Stimulated activated effector memory CD8-positive, alpha-beta T cell treated with anti-CD3 and anti-CD28 coated beads, Interleukin-12 subunit alpha, Interleukin-12 subunit beta, amount 100 ng/mL, for 72 hours (primary cell): ENCODE data around the gene DKK2.
A peak's percentile ranks its signal among the peaks of the same experiment; 100 is the strongest.

ENCODE experiments used
- ATAC-seq: fragments of 150-1000 bp; cut with Tn5 transposase; 2 replicates; pipeline ENCODE4 v1.10.0; 2021
- DNase-seq, 2 donors: peaks; one replicate each; pipeline ENCODE4 v3.0.0; 2021 to 2022; ENCODE audit warnings: low spot score in 2 of 2
- H3K27ac Mint-ChIP-seq: one replicate; pipeline ENCODE4 v1.8.0; 2022; ENCODE audit warnings: mild to moderate bottlenecking, mixed read lengths
- H3K36me3 Mint-ChIP-seq: one replicate; pipeline ENCODE4 v1.8.0; 2022; ENCODE audit warnings: mild to moderate bottlenecking, mixed read lengths
- H3K4me1 Mint-ChIP-seq: one replicate; pipeline ENCODE4 v1.8.0; 2022; ENCODE audit warnings: mixed read lengths
- H3K4me3 Mint-ChIP-seq: one replicate; pipeline ENCODE4 v1.8.0; 2022; ENCODE audit warnings: mild to moderate bottlenecking, mixed read lengths
- H3K9me3 Mint-ChIP-seq: one replicate; pipeline ENCODE4 v1.8.0; 2022; ENCODE audit warnings: mixed read lengths

The DKK2 gene

GRCh38 chr4:107034996-107035818 is 906 bp downstream of the DKK2 start:
- H3K27ac Mint-ChIP-seq, result no peak overlapping the region
- peak overlapping the region; percentile 83 for H3K4me3 Mint-ChIP-seq
- H3K9me3 Mint-ChIP-seq, result no peaks in the 10 kb centered on the region
- peaks cover 30% of the 10 kb centered on the region for H3K4me1 Mint-ChIP-seq
- DNase-seq, result no peak
- ATAC-seq, result peak; percentile 24
- H3K36me3 Mint-ChIP-seq, result no peaks in the 10 kb centered on the region

- ATAC-seq (peak; percentile 73), DNase-seq (no peak)
- Mint-ChIP-seq H3K4me1 (peaks cover 30% of the 10 kb centered on the region), H3K9me3 (no peaks in the 10 kb centered on the region), H3K36me3 (no peaks in the 10 kb centered on the region), H3K4me3 (peak overlapping the region; percentile 83), H3K27ac (no peak overlapping the region)
These were observed 1.8 kb downstream of the DKK2 start for GRCh38 chr4:107034091-107034995.

- no peak for DNase-seq
- no peak overlapping the region for H3K4me3 Mint-ChIP-seq
- H3K27ac Mint-ChIP-seq, result no peak overlapping the region
- no peaks in the 10 kb centered on the region for H3K4me1 Mint-ChIP-seq
- ATAC-seq, result no peak
- peaks cover 10% of the 10 kb centered on the region for H3K9me3 Mint-ChIP-seq
- no peaks in the 10 kb centered on the region for H3K36me3 Mint-ChIP-seq
These were observed 8.7 kb downstream of the DKK2 start for GRCh38 chr4:107027379-107027778.

GRCh38 chr4:107018344-107018735 is 17.8 kb downstream of the DKK2 start:
- no peaks in the 10 kb centered on the region for H3K36me3 Mint-ChIP-seq
- no peak overlapping the region for H3K4me3 Mint-ChIP-seq
- DNase-seq (no peak), ATAC-seq (no peak)
- H3K27ac Mint-ChIP-seq, result no peak overlapping the region
- no peaks in the 10 kb centered on the region for H3K4me1 Mint-ChIP-seq
- no peaks in the 10 kb centered on the region for H3K9me3 Mint-ChIP-seq

GRCh38 chr4:107017443-107018343 is 18.4 kb downstream of the DKK2 start:
- Mint-ChIP-seq H3K27ac (no peak overlapping the region), H3K9me3 (no peaks in the 10 kb centered on the region), H3K4me3 (no peak overlapping the region), H3K4me1 (no peaks in the 10 kb centered on the region), H3K36me3 (no peaks in the 10 kb centered on the region)
- DNase-seq (no peak), ATAC-seq (no peak)

- DNase-seq, result no peak
- H3K4me1 Mint-ChIP-seq, result no peaks in the 10 kb centered on the region
- no peaks in the 10 kb centered on the region for H3K36me3 Mint-ChIP-seq
- no peak for ATAC-seq
- no peak overlapping the region for H3K27ac Mint-ChIP-seq
- no peaks in the 10 kb centered on the region for H3K9me3 Mint-ChIP-seq
- no peak overlapping the region for H3K4me3 Mint-ChIP-seq
These were observed 24.8 kb downstream of the DKK2 start for GRCh38 chr4:107011312-107011711.

- ATAC-seq (no peak), DNase-seq (no peak)
- Mint-ChIP-seq H3K4me3 (no peak overlapping the region), H3K4me1 (no peaks in the 10 kb centered on the region), H3K27ac (no peak overlapping the region), H3K36me3 (no peaks in the 10 kb centered on the region), H3K9me3 (no peaks in the 10 kb centered on the region)
These were observed 26.7 kb downstream of the DKK2 start for GRCh38 chr4:107009196-107009968.

- Mint-ChIP-seq H3K9me3 (no peaks in the 10 kb centered on the region), H3K4me3 (no peak overlapping the region), H3K27ac (no peak overlapping the region), H3K36me3 (no peaks in the 10 kb centered on the region), H3K4me1 (no peaks in the 10 kb centered on the region)
- DNase-seq, result no peak
- no peak for ATAC-seq
These were observed 28.0 kb downstream of the DKK2 start for GRCh38 chr4:107008115-107008514.

GRCh38 chr4:107006218-107006617 is 29.9 kb downstream of the DKK2 start:
- Mint-ChIP-seq H3K36me3 (no peaks in the 10 kb centered on the region), H3K9me3 (no peaks in the 10 kb centered on the region), H3K27ac (no peak overlapping the region), H3K4me1 (no peaks in the 10 kb centered on the region), H3K4me3 (no peak overlapping the region)
- DNase-seq (no peak), ATAC-seq (no peak)

- no peak for DNase-seq
- Mint-ChIP-seq H3K27ac (no peak overlapping the region), H3K4me1 (no peaks in the 10 kb centered on the region), H3K4me3 (no peak overlapping the region), H3K36me3 (no peaks in the 10 kb centered on the region), H3K9me3 (no peaks in the 10 kb centered on the region)
- ATAC-seq, result no peak
These were observed 39.6 kb downstream of the DKK2 start for GRCh38 chr4:106996490-106996889.

GRCh38 chr4:106993827-106994226 is 42.3 kb downstream of the DKK2 start:
- H3K4me1 Mint-ChIP-seq, result no peaks in the 10 kb centered on the region
- H3K4me3 Mint-ChIP-seq, result no peak overlapping the region
- no peak overlapping the region for H3K27ac Mint-ChIP-seq
- peaks cover 3% of the 10 kb centered on the region for H3K9me3 Mint-ChIP-seq
- no peak for ATAC-seq
- DNase-seq, result no peak
- H3K36me3 Mint-ChIP-seq, result no peaks in the 10 kb centered on the region

- DNase-seq (no peak), ATAC-seq (no peak)
- Mint-ChIP-seq H3K4me3 (no peak overlapping the region), H3K27ac (no peak overlapping the region), H3K9me3 (peaks cover 8% of the 10 kb centered on the region), H3K4me1 (no peaks in the 10 kb centered on the region), H3K36me3 (no peaks in the 10 kb centered on the region)
These were observed 48.8 kb downstream of the DKK2 start for GRCh38 chr4:106987311-106987710.

- no peaks in the 10 kb centered on the region for H3K36me3 Mint-ChIP-seq
- H3K27ac Mint-ChIP-seq, result no peak overlapping the region
- H3K9me3 Mint-ChIP-seq, result peaks cover 8% of the 10 kb centered on the region
- no peak overlapping the region for H3K4me3 Mint-ChIP-seq
- DNase-seq, result no peak
- no peak for ATAC-seq
- H3K4me1 Mint-ChIP-seq, result no peaks in the 10 kb centered on the region
These were observed 49.6 kb downstream of the DKK2 start for GRCh38 chr4:106986486-106986885.

- no peak for DNase-seq
- ATAC-seq, result no peak
- H3K36me3 Mint-ChIP-seq, result no peaks in the 10 kb centered on the region
- no peak overlapping the region for H3K4me3 Mint-ChIP-seq
- H3K9me3 Mint-ChIP-seq, result peaks cover 6% of the 10 kb centered on the region
- H3K4me1 Mint-ChIP-seq, result no peaks in the 10 kb centered on the region
- H3K27ac Mint-ChIP-seq, result no peak overlapping the region
These were observed 50.3 kb downstream of the DKK2 start for GRCh38 chr4:106985830-106986229.
